Naive B cell (primary cell): ENCODE results near the gene TENM4. TPM values are rescaled to one million over a fixed set of nuclear protein-coding genes. Genes with fewer than 3 reads are reported as not detected.
A peak's percentile ranks its signal among the peaks of the same experiment; 100 is the strongest.

Source experiments
- ATAC-seq, 2 donors: fragments of 150-1000 bp; cut with Tn5 transposase; 2 replicates each; pipeline ENCODE4 v1.10.0; 2021; ENCODE audit warnings: low read depth in 2 of 2, mild to moderate bottlenecking in 2 of 2, moderate library complexity in 2 of 2
- DNase-seq: peaks from one replicate; pipeline ENCODE4 v3.0.0; 2022
- H3K27ac Mint-ChIP-seq, 6 donors: one replicate each; pipeline ENCODE4 v1.8.0; 2020 to 2022; ENCODE audit warnings: mild to moderate bottlenecking in 6 of 6, mixed read lengths in 6 of 6, moderate library complexity in 5 of 6, inconsistent platforms in 2 of 6
- H3K27me3 Mint-ChIP-seq, 3 donors: one replicate each; pipeline ENCODE4 v1.8.0; 2021 to 2022; ENCODE audit warnings: mixed read lengths in 3 of 3, mild to moderate bottlenecking in 1 of 3
- H3K36me3 Mint-ChIP-seq, 2 donors: one replicate each; pipeline ENCODE4 v1.8.0; 2020 to 2022; ENCODE audit warnings: mixed read lengths in 2 of 2, inconsistent platforms in 1 of 2, mild to moderate bottlenecking in 1 of 2
- H3K4me1 Mint-ChIP-seq, 3 donors: one replicate each; pipeline ENCODE4 v1.8.0; 2020 to 2022; ENCODE audit warnings: mixed read lengths in 3 of 3, inconsistent platforms in 1 of 3, mild to moderate bottlenecking in 1 of 3, moderate library complexity in 1 of 3
- H3K4me3 Mint-ChIP-seq, 8 donors: one replicate each; pipeline ENCODE4 v1.8.0; 2020 to 2022; ENCODE audit warnings: mild to moderate bottlenecking in 8 of 8, mixed read lengths in 8 of 8, moderate library complexity in 8 of 8, inconsistent platforms in 2 of 8
- H3K9me3 Mint-ChIP-seq, 7 donors: one replicate each; pipeline ENCODE4 v1.8.0; 2020 to 2022; ENCODE audit warnings: mixed read lengths in 7 of 7, mild to moderate bottlenecking in 5 of 7, inconsistent platforms in 2 of 7, moderate library complexity in 1 of 7
- polyA plus RNA-seq, 6 donors: library from polyadenylated mRNA; unstranded; fragments of 300-500 nt; fragmentation: Illumina TruSeq; gene quantifications; one replicate each; pipeline ENCODE4 v1.2.3, GENCODE V29; 2021; ENCODE audit warnings: low read depth in 6 of 6

Gene TENM4
- polyA plus RNA-seq, 6 donors from 2014 or later: 3.8 TPM; not detected in 5

DNA sequence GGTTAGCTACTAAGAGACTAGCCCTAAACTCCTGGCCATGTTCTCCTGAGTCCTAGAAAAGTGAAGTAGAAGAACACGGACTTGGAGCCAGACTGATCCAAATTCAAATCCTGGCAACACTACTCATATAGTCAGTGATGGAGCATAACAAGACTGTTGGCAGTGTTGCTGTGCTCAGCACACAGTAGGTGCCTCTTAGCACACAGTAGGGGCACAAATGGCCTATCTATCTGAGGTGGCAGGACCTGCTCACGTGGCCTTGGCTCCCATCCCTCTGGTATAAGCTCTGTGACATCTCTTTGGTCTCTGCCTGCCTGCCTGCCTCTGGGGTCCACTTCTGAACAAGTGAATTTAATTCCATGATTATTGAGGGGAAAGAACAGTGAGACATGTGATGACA is 15.4 kb downstream of the TENM4 start:
- Mint-ChIP-seq H3K36me3 (no peaks in the 10 kb centered on the region), H3K27me3 (peaks cover 16 to 32% (median 21%) of the 10 kb centered on the region in 3 donors), H3K9me3 (peaks cover 0 to 3% (median 0%) of the 10 kb centered on the region in 7 donors), H3K27ac (no peak overlapping the region), H3K4me3 (no peak overlapping the region), H3K4me1 (no peaks in the 10 kb centered on the region)
- ATAC-seq: no peak
- DNase-seq: no peak

DNA sequence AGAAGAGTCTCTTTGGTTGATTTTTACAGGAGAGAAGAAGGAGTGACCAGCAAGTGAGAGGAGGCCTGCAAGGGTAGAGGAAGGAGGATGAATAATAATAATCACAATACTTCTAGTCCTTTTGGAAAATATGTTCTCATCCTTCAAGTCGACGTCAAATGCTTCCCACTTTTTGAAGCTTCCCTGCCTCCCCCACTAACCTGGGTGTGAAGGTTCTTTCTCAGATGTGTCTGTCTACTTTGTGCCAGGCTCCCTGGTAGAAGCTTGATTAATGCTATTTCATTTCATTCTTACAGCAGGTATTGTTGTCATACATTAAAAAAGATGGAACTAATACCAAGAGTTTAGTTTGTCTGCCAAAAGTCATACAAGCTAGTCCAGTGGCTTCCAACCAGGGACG is 17.1 kb downstream of the TENM4 start:
- H3K36me3 Mint-ChIP-seq: no peaks in the 10 kb centered on the region
- peaks cover 0 to 8% (median 0%) of the 10 kb centered on the region in 3 donors for H3K4me1 Mint-ChIP-seq
- DNase-seq: no peak
- H3K27me3 Mint-ChIP-seq: peaks cover 23 to 30% (median 24%) of the 10 kb centered on the region in 3 donors
- H3K27ac Mint-ChIP-seq: no peak overlapping the region
- no peaks in the 10 kb centered on the region for H3K9me3 Mint-ChIP-seq
- no peak overlapping the region for H3K4me3 Mint-ChIP-seq
- ATAC-seq: no peak

DNA sequence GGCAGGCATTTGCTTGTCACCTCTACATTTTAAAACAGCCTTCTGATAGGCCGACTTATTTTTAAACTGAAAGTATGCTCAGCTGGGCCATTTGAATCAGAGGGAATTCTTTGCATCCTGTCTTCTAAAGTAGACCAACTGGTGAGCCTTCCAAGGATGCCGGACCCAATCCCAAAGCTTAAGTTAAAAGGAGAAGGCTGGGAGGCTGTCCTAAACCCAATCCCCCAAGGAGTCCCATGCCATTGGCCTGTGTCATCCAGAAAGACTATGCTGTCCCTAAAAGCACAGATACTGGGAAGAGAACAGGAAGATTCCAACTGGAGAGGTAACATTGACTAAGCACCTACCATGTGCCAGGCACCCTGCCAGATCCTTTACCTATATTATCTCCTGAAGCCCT is 18.0 kb downstream of the TENM4 start:
- Mint-ChIP-seq H3K4me1 (peaks cover 0 to 8% (median 0%) of the 10 kb centered on the region in 3 donors), H3K9me3 (no peaks in the 10 kb centered on the region), H3K36me3 (no peaks in the 10 kb centered on the region), H3K27ac (no peak overlapping the region), H3K4me3 (no peak overlapping the region), H3K27me3 (peaks cover 23 to 30% (median 27%) of the 10 kb centered on the region in 3 donors)
- DNase-seq (no peak), ATAC-seq (no peak)

DNA sequence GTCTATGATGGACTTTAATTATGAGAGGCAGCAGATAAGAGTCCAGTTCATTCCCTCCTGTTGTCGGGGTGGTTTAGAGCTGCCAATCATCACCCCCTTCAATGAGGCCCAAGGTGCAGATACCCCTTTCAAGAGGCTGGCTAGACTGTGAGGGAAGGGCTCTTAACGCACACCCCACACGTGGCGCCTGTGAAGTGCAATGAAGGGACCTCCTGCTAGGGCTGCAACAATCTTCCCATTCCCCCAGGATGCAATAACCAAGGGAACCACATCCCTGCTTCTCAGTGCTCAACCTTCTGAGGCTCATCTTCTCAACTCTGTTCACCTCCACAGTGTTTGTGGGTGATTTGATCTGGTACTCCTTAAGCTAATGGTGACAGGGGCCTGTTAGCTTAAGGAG is 19.0 kb downstream of the TENM4 start:
- peaks cover 23 to 32% (median 24%) of the 10 kb centered on the region in 3 donors for H3K27me3 Mint-ChIP-seq
- H3K36me3 Mint-ChIP-seq: no peaks in the 10 kb centered on the region
- no peak overlapping the region for H3K27ac Mint-ChIP-seq
- no peak overlapping the region for H3K4me3 Mint-ChIP-seq
- no peak for DNase-seq
- peaks cover 0 to 2% (median 0%) of the 10 kb centered on the region in 7 donors for H3K9me3 Mint-ChIP-seq
- no peak for ATAC-seq
- peaks cover 0 to 8% (median 0%) of the 10 kb centered on the region in 3 donors for H3K4me1 Mint-ChIP-seq

DNA sequence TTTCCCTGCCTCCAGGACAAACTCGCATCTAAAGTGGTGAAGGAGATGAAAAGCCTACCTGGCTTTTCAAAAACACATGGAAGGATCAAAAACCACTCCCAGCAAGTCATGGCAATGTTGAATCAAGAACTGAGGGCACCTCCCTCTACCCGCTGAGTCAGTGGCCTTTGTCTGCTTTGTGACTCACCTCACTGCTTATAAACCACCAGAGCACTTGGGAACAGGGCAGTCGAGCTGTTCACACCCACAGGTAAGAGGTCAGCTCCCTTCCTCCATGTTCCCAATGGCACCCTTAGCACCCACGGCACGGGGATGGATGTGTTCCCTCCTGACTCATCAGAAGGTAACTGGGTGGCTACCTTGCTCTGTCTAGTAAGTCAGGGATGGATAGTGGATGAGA is 21.7 kb downstream of the TENM4 start:
- DNase-seq: no peak
- H3K4me3 Mint-ChIP-seq: no peak overlapping the region
- peaks cover 10 to 26% (median 18%) of the 10 kb centered on the region in 3 donors for H3K27me3 Mint-ChIP-seq
- H3K4me1 Mint-ChIP-seq: peaks cover 0 to 8% (median 0%) of the 10 kb centered on the region in 3 donors
- no peak overlapping the region for H3K27ac Mint-ChIP-seq
- peaks cover 0 to 9% (median 5%) of the 10 kb centered on the region in 7 donors for H3K9me3 Mint-ChIP-seq
- H3K36me3 Mint-ChIP-seq: no peaks in the 10 kb centered on the region
- no peak for ATAC-seq

DNA sequence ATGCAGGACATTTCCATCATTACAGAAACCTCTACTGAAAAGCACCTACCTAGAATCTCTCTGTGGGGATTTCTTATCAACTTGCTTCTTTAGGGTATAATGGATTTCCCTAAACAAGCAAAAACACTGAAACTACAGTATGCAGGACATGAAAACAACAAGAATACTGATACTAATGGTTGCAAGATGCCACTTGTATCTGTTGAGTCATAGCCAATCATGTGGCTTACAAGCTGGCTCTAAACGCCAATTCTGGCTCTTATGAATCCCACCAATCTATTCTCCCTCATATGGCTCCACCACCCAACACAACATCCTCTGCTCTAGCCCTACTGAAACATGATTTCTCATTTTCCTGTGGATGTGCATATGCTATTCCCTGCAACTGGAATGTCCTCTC is 22.6 kb downstream of the TENM4 start:
- Mint-ChIP-seq H3K27ac (no peak overlapping the region), H3K9me3 (peaks cover 0 to 9% (median 5%) of the 10 kb centered on the region in 7 donors), H3K4me1 (peaks cover 0 to 8% (median 0%) of the 10 kb centered on the region in 3 donors), H3K27me3 (peaks cover 10 to 23% (median 23%) of the 10 kb centered on the region in 3 donors), H3K4me3 (no peak overlapping the region), H3K36me3 (no peaks in the 10 kb centered on the region)
- DNase-seq: no peak
- no peak for ATAC-seq

DNA sequence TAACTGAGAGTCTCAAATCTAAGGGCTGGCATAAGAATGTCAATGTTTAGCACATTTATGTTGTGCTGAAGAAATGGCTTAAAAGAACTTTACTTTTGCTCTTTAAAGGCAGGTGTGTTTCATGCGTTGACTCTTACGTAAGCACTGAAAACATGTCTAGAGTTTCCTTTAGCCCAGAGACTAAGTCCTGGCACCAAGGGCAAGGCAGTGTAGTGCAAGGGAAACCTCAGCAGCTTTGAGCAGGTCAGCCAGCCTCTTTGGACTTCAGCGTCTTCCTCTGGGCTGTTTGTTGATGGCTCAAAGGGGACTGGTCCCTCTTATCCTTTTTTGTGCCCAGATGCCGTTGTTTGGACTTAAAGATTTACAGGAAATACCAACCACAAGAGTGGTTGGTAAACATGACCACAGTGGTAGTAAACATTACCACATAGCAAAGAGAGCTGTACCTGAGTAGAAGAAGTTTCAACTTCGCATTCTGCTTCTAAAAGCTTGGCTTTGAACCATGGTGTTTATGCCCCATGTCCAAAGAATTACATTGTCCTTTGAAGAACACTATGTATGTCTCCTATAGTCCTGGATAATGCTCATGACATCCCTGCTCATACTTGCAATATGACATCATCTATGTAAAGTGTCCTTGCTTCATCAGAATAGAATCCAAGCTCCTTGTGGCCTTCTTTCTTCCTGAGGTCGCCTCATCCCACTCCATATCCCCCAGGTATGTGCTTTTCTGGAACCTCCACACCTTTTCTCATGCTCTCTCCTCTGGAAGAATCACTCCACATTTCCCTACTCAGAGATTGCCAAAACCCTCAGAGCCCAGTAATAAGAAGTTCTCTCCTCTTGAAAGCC is 23.5 kb downstream of the TENM4 start:
- Mint-ChIP-seq H3K27me3 (peaks cover 6 to 29% (median 25%) of the 10 kb centered on the region in 3 donors), H3K27ac (no peak overlapping the region), H3K4me1 (peaks cover 0 to 8% (median 0%) of the 10 kb centered on the region in 3 donors), H3K9me3 (peaks cover 0 to 9% (median 5%) of the 10 kb centered on the region in 7 donors), H3K4me3 (no peak overlapping the region), H3K36me3 (no peaks in the 10 kb centered on the region)
- ATAC-seq (no peak), DNase-seq (no peak)

DNA sequence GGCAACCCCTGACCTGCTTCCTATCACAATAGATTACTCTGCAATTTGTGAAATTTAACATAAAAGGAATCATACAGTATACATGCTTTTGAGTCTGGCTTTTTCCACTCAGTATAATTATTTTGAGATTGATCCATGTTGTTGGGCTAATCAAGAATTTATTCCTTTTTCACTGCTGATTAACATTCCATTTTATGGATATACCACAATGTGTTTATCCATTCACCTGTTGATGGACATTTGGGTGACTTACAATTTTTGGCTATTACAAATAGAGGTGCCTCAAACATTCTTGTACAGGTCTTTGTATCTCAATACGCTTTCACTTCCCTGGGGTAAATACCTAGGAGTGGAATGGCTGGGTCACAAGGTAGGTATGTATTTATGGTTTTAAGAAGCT is 24.9 kb downstream of the TENM4 start:
- Mint-ChIP-seq H3K4me1 (peaks cover 0 to 8% (median 0%) of the 10 kb centered on the region in 3 donors), H3K36me3 (no peaks in the 10 kb centered on the region), H3K27ac (no peak overlapping the region), H3K9me3 (peaks cover 0 to 9% (median 5%) of the 10 kb centered on the region in 7 donors), H3K27me3 (peaks cover 6 to 29% (median 19%) of the 10 kb centered on the region in 3 donors), H3K4me3 (no peak overlapping the region)
- ATAC-seq: no peak
- DNase-seq: no peak

DNA sequence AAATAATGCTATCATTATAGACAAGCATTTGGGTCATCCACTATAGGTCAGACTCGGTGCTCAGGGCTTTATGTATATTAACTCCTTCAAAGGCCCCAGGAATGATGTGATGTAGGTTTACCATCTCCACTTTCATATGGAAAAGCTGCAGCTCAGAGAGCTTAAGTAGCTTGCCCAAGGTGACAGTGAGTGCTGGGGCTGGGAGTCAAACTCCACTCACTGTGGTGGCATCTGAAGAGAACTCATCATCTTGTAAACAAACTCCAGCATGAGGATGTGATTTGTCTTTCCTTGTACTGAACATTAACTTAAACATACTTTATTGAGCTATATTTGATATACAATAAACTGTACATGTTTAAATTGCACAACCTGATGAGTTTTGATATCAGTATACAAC is 25.4 kb downstream of the TENM4 start:
- Mint-ChIP-seq H3K4me3 (no peak overlapping the region), H3K27me3 (peaks cover 6 to 30% (median 19%) of the 10 kb centered on the region in 3 donors), H3K4me1 (peaks cover 0 to 8% (median 0%) of the 10 kb centered on the region in 3 donors), H3K9me3 (peaks cover 0 to 9% (median 5%) of the 10 kb centered on the region in 7 donors), H3K36me3 (no peaks in the 10 kb centered on the region), H3K27ac (no peak overlapping the region)
- ATAC-seq (no peak), DNase-seq (no peak)

DNA sequence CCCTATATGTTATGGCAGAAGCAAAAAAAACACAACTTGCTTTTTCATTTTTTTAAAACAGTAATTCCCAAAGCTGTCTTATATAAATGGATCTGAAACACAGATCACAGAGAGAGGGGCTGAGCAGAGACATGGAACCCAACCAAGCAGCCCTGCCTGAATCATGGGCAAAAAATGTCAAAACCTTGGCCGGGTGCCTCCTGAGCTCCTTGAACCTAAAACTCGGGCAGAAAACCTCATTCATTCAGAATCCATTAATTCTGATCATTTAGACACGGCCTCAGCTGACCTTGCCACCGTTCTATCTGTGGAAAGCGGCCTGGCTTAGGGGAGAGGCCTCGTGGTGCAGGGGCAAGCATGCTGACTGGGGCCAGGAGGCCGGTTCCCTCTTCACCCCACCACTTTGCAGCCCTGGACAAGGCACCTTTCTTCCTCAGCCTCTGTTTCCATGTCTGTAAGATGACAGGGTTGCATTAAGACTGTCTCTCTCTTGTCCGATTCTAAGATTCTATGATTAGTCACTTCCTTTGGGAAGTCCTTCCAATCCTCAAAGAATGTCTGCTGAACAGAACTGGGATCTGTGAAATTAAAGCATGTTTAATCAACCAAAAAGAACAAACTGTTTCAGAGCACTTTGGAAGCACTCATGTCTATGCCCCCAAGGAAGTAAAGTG is 26.0 kb downstream of the TENM4 start:
- H3K4me1 Mint-ChIP-seq: peaks cover 0 to 7% (median 0%) of the 10 kb centered on the region in 3 donors
- no peak overlapping the region for H3K4me3 Mint-ChIP-seq
- peaks cover 0 to 9% (median 5%) of the 10 kb centered on the region in 7 donors for H3K9me3 Mint-ChIP-seq
- H3K36me3 Mint-ChIP-seq: no peaks in the 10 kb centered on the region
- H3K27ac Mint-ChIP-seq: no peak overlapping the region
- DNase-seq: no peak
- H3K27me3 Mint-ChIP-seq: peaks cover 10 to 36% (median 16%) of the 10 kb centered on the region in 3 donors
- ATAC-seq: no peak

DNA sequence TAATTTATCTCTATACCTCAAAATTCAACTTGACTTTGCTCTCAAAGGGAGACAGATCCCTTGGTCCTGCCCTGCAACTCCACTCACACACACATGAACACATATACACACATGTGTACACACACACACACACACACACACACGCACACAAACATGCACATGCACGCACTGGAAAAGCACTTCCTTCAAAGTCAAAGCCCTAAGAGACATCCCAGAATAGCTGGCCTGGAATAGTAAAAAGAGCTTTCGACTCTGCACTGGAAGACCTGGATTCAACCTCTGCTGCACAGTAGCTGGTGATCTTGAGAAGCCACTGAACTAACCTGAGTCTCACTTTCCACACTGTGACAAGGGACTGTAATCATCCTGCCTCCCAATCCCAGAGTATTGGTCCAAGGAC is 26.8 kb downstream of the TENM4 start:
- H3K27me3 Mint-ChIP-seq: peaks cover 10 to 32% (median 12%) of the 10 kb centered on the region in 3 donors
- H3K36me3 Mint-ChIP-seq: no peaks in the 10 kb centered on the region
- ATAC-seq (no peak), DNase-seq (no peak)
- H3K9me3 Mint-ChIP-seq: peaks cover 0 to 9% (median 5%) of the 10 kb centered on the region in 7 donors
- H3K27ac Mint-ChIP-seq: no peak overlapping the region
- no peaks in the 10 kb centered on the region for H3K4me1 Mint-ChIP-seq
- no peak overlapping the region for H3K4me3 Mint-ChIP-seq

DNA sequence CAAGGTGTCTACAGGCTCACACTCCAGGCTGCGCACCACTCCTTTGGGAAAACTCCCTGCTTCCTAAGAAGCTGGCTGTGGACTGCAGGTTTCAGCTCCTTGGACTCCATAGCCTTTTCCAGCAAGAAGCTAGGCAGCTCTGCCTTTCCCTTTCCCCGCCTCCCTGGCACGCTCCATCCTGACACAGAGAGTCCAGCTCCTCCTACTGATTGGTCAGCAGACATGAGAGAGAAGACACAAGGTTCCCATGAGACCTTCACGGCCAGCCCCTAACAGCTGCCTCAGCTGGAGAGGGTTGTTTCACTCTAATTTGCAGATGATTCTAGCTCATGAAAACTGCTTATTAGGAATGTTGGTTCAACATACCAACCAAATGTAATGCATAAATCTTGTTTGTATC is 27.6 kb downstream of the TENM4 start:
- H3K27me3 Mint-ChIP-seq: peaks cover 4 to 31% (median 12%) of the 10 kb centered on the region in 3 donors
- no peak for DNase-seq
- no peaks in the 10 kb centered on the region for H3K36me3 Mint-ChIP-seq
- no peaks in the 10 kb centered on the region for H3K4me1 Mint-ChIP-seq
- H3K4me3 Mint-ChIP-seq: no peak overlapping the region
- H3K27ac Mint-ChIP-seq: peak overlapping the region in 1 of 6 donors; percentile 36
- peaks cover 0 to 11% (median 5%) of the 10 kb centered on the region in 7 donors for H3K9me3 Mint-ChIP-seq
- ATAC-seq: no peak

DNA sequence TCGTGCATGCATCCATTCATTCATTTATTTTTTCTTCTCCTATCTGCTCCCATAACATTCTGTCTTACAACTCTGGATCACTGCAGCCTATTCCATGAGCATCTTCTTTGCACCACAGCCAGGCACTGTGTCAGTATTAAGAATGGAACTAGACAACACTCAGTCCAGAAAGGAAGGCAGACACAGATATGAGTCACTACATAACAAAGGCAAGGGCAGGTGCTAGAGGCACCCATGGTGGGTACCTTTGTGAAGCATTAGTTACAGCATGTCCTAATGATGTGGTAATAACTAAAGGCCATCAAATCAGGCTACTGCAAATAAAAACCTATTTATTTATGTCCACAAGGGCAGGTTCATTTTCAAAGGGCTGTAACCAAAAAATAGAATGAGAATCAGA is 28.1 kb downstream of the TENM4 start:
- H3K4me3 Mint-ChIP-seq: no peak overlapping the region
- H3K27me3 Mint-ChIP-seq: peaks cover 4 to 29% (median 12%) of the 10 kb centered on the region in 3 donors

More for the DNA sequence above, 28.1 kb downstream of the TENM4 start:
- Mint-ChIP-seq H3K4me1 (no peaks in the 10 kb centered on the region), H3K36me3 (no peaks in the 10 kb centered on the region), H3K9me3 (peaks cover 0 to 11% (median 5%) of the 10 kb centered on the region in 7 donors), H3K27ac (no peak overlapping the region)
- DNase-seq (no peak), ATAC-seq (no peak)
